Uterus (tissue), 2 donors: ENCODE measurements around the gene SLC48A1.

Experiments used
- POLR2A ChIP-seq, 2 donors: fragments of 450-650 bp; IDR thresholded peaks; one replicate each; pipeline ENCODE4 v1.6.1; 2016; ENCODE audit warnings: antibody characterized with exemption in 2 of 2, mild to moderate bottlenecking in 1 of 2, moderate library complexity in 1 of 2
- TF ChIP-seq, protein P1 (sequence below), 4 experiments: fragments of 200-600 bp in 2 of 4; fragments of 450-650 bp in 2 of 4; sonication (generic) in 2 of 4; IDR thresholded peaks; one replicate each; pipeline ENCODE4 v1.5.1; 2016 to 2019; ENCODE audit warnings: antibody characterized with exemption in 4 of 4, mild to moderate bottlenecking in 2 of 4, moderate library complexity in 1 of 4

DNA sequence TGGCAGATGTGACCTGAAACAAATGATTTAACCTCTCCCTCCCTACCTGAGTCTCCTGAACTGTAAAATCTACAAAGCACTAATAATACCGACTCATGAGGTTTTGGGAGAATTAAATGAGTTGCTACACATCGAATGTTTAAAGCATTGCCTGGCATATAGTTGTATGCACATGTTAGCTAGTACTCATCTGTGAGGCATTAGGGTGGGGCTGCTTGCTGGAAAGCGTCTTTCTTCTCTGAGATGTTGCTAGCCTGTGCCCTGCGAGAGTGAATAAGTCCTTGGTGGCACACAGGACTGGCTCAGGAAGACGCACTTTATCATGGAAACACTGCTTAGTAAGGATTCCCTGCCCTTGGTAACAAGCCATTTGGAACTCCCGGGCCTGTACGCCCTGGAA is 20.5 kb upstream of the SLC48A1 start:
- TF ChIP-seq, protein P1, sequence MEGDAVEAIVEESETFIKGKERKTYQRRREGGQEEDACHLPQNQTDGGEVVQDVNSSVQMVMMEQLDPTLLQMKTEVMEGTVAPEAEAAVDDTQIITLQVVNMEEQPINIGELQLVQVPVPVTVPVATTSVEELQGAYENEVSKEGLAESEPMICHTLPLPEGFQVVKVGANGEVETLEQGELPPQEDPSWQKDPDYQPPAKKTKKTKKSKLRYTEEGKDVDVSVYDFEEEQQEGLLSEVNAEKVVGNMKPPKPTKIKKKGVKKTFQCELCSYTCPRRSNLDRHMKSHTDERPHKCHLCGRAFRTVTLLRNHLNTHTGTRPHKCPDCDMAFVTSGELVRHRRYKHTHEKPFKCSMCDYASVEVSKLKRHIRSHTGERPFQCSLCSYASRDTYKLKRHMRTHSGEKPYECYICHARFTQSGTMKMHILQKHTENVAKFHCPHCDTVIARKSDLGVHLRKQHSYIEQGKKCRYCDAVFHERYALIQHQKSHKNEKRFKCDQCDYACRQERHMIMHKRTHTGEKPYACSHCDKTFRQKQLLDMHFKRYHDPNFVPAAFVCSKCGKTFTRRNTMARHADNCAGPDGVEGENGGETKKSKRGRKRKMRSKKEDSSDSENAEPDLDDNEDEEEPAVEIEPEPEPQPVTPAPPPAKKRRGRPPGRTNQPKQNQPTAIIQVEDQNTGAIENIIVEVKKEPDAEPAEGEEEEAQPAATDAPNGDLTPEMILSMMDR (IDR thresholded peaks at IDR 0.05): no peak
- TF ChIP-seq POLR2A (IDR thresholded peaks at IDR 0.05): no peak
